Pancreas (tissue), 10 donors: ENCODE data around the gene ABCA2. TPM values are rescaled to one million over a fixed set of nuclear protein-coding genes. Genes with fewer than 3 reads are reported as not detected.

Experiments
- ATAC-seq, 4 donors: fragments of 200-7000 bp; cut with Tn5 transposase; one replicate each; pipeline versions ENCODE4 v1.8.0 to v1.9.1; 2020; ENCODE audit warnings: mild to moderate bottlenecking in 4 of 4, moderate library complexity in 4 of 4
- DNase-seq, 6 donors: peaks; one replicate each; pipeline ENCODE4 v3.0.0-alpha.2; 2020
- FAIRE-seq: peaks from 2 replicates; lab custom pipeline; 2012; peaks lifted over from hg19 to GRCh38; lab: Jason Lieb, UNC
- H3K27ac ChIP-seq, 4 donors: fragments of 200-600 bp; sonication (generic); 1 replicate in 3 of 4; 2 replicates in 1 of 4; pipeline versions ENCODE4 v1.5.0 to v1.8.0; 2020
- H3K27me3 ChIP-seq, 4 donors: fragments of 200-600 bp; one replicate each; pipeline ENCODE4 v1.8.0; 2021
- H3K36me3 ChIP-seq, 3 donors: fragments of 200-600 bp; sonication (generic) in 1 of 3; one replicate each; pipeline versions ENCODE4 v1.5.0 to v1.8.0; 2020 to 2021
- H3K4me1 ChIP-seq, 3 donors: fragments of 200-600 bp; one replicate each; pipeline ENCODE4 v1.8.0; 2021
- H3K4me3 ChIP-seq, 4 donors: fragments of 200-600 bp; sonication (generic) in 2 of 4; one replicate each; pipeline versions ENCODE4 v1.5.0 to v1.8.0; 2020 to 2021
- H3K9me3 ChIP-seq, 4 donors: fragments of 200-600 bp; one replicate each; pipeline ENCODE4 v1.8.0; 2021
- WGBS, 2 donors: extraction: QIAGEN DNeasy Blood & Tissue Kit; methylation state at CpG; one replicate each; pipeline ENCODE4 v1.1.7; 2013; 5-methylcytosine and 5-hydroxymethylcytosine counted together
- intact Hi-C, 3 donors: fragments of 100-400 bp; cut with DNase I; formaldehyde crosslinking; loops; one replicate each; pipeline versions ENCODE4 v1.11.1 to v1.14.2; 2022
- polyA plus RNA-seq, 2 donors: library from polyadenylated mRNA; stranded (reverse); fragments of 200-250 nt; gene quantifications; one replicate each; pipeline ENCODE4 v1.2.3, GENCODE V29; 2013
- total RNA-seq, 6 donors: library from RNA; stranded (reverse); fragmentation: NEBNext Ultra II Directional in 4 of 6; extraction: Animal tissue kit (Norgen Biotek cat#: 25700) in 4 of 6; gene quantifications; one replicate each; pipeline versions ENCODE4 v1.2.1 to v1.2.4, GENCODE V29; 2021 to 2023
- TF ChIP-seq, protein P1 (sequence below), 4 donors: fragments of 200-600 bp; sonication (generic) in 3 of 4; IDR thresholded peaks; one replicate each; pipeline versions ENCODE4 v1.5.0 to v1.8.0; 2021; ENCODE audit warnings: antibody characterized with exemption in 4 of 4
- donor health status: healthy with polysubstance abuse.
- donor health status: DM: no; HTN: no; CAD: no; lungs with moderate emphysema.
- donor health status: DM: no; HTN: no; CAD: no.
- donor health status: control.
- donor health status: control.
- donor health status: Bipolar disorder and iron deficiency.
- donor health status: DM: yes; HTN: yes; CAD: no.
- donor health status: DM: no; HTN: no; CAD: no.
- donor health status: DM: no; HTN: no; CAD: no.
- donor health status: DM: yes; HTN: yes; CAD: no.

The ABCA2 gene
- total and polyA plus RNA-seq, 8 donors, result 16.2 to 80.0 (median 27.5) TPM

- WGBS, 2 donors, result 92% methylated on average over 31 to 34 of the region's 34 CpGs
- TF ChIP-seq, protein P1, sequence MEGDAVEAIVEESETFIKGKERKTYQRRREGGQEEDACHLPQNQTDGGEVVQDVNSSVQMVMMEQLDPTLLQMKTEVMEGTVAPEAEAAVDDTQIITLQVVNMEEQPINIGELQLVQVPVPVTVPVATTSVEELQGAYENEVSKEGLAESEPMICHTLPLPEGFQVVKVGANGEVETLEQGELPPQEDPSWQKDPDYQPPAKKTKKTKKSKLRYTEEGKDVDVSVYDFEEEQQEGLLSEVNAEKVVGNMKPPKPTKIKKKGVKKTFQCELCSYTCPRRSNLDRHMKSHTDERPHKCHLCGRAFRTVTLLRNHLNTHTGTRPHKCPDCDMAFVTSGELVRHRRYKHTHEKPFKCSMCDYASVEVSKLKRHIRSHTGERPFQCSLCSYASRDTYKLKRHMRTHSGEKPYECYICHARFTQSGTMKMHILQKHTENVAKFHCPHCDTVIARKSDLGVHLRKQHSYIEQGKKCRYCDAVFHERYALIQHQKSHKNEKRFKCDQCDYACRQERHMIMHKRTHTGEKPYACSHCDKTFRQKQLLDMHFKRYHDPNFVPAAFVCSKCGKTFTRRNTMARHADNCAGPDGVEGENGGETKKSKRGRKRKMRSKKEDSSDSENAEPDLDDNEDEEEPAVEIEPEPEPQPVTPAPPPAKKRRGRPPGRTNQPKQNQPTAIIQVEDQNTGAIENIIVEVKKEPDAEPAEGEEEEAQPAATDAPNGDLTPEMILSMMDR (IDR thresholded peaks at IDR 0.05), result no peak
- intact Hi-C loops, result loop anchor here in 2 of 3 donors (5.0 to 10.0 kb wide), 2 partner anchors 58 to 65 kb away; partner anchors contain the start of gene LCN12 (in 1 of the 2)
- no peak for ATAC-seq
- peaks cover 0 to 15% (median 0%) of the 10 kb centered on the region in 3 donors for H3K36me3 ChIP-seq
- no peak for FAIRE-seq
- no peaks in the 10 kb centered on the region for H3K9me3 ChIP-seq
- H3K27ac ChIP-seq, result no peak overlapping the region
- H3K27me3 ChIP-seq, result no peaks in the 10 kb centered on the region
- no peaks in the 10 kb centered on the region for H3K4me1 ChIP-seq
- no peak overlapping the region for H3K4me3 ChIP-seq
- DNase-seq, result no peak
Measured at GRCh38 chr9:137019891-137020683, 8.0 kb downstream of the ABCA2 start.

GRCh38 chr9:137018761-137019559 lies 9.1 kb downstream of the ABCA2 start:
- 93 to 95% methylated on average over 35 to 36 of the region's 36 CpGs for whole genome bisulfite sequencing, 2 donors
- no peak overlapping the region for H3K4me3 ChIP-seq
- ATAC-seq, result no peak
- DNase-seq, result no peak
- H3K36me3 ChIP-seq, result peaks cover 0 to 19% (median 0%) of the 10 kb centered on the region in 3 donors
- TF ChIP-seq, protein P1 (IDR thresholded peaks at IDR 0.05), result no peak
- H3K4me1 ChIP-seq, result no peaks in the 10 kb centered on the region
- no peak overlapping the region for H3K27ac ChIP-seq
- no peaks in the 10 kb centered on the region for H3K27me3 ChIP-seq
- no peaks in the 10 kb centered on the region for H3K9me3 ChIP-seq
- intact Hi-C loops, result no loop called here
- no peak for FAIRE-seq

- TF ChIP-seq, protein P1 (IDR thresholded peaks at IDR 0.05), result no peak
- no peaks in the 10 kb centered on the region for H3K4me1 ChIP-seq
- ATAC-seq (no peak), DNase-seq (no peak), FAIRE-seq (no peak)
- no peaks in the 10 kb centered on the region for H3K27me3 ChIP-seq
- H3K27ac ChIP-seq, result no peak overlapping the region
- no peaks in the 10 kb centered on the region for H3K9me3 ChIP-seq
- H3K4me3 ChIP-seq, result no peak overlapping the region
- peaks cover 0 to 19% (median 0%) of the 10 kb centered on the region in 3 donors for H3K36me3 ChIP-seq
- 91 to 93% methylated on average over 44 to 45 of the region's 45 CpGs for WGBS, 2 donors
- intact Hi-C loops, result no loop called here
Measured at GRCh38 chr9:137017791-137018497, 10.1 kb downstream of the ABCA2 start.

GRCh38 chr9:137017071-137017470 lies 11.0 kb downstream of the ABCA2 start:
- H3K9me3 ChIP-seq, result no peaks in the 10 kb centered on the region
- DNase-seq, result no peak
- TF ChIP-seq, protein P1 (IDR thresholded peaks at IDR 0.05), result no peak
- peaks cover 0 to 24% (median 0%) of the 10 kb centered on the region in 3 donors for H3K36me3 ChIP-seq
- no peak overlapping the region for H3K4me3 ChIP-seq
- 97 to 99% methylated on average over 28 of the region's 28 CpGs for WGBS, 2 donors
- no peaks in the 10 kb centered on the region for H3K4me1 ChIP-seq
- intact Hi-C loops, result no loop called here
- ATAC-seq, result no peak
- no peak for FAIRE-seq
- H3K27me3 ChIP-seq, result no peaks in the 10 kb centered on the region
- H3K27ac ChIP-seq, result no peak overlapping the region
